HCT116 (cell line): ENCODE measurements around the gene CLDN10. TPM values are rescaled to one million over a fixed set of nuclear protein-coding genes. Genes with fewer than 3 reads are reported as not detected.

Experiments used
- ATAC-seq: fragments of 200-7000 bp; cut with Tn5 transposase; 2 replicates; pipeline ENCODE4 v1.9.1; 2020; ENCODE audit warnings: mild to moderate bottlenecking, moderate library complexity
- BruUV-seq: library from RNA; stranded (reverse); fragments of 400-500 nt; replicated peaks from 2 replicates; lab custom pipeline; 2021; lab: Mats Ljungman, UMichigan
- CTCF ChIA-PET: fragments of 300-600 bp; sonication (Branson Sonifier 250); formaldehyde crosslinking; loops from one replicate; lab custom pipeline; 2021; ENCODE audit warnings: antibody characterized with exemption; lab: Charles Lee
- POLR2A ChIA-PET: fragments of 300-600, 350-600 bp; sonication (Branson Sonifier 250); formaldehyde crosslinking; loops from one replicate; lab custom pipeline; 2021; ENCODE audit warnings: antibody characterized with exemption; lab: Charles Lee
- RAD21 ChIA-PET, 2 experiments: fragments of 300-600 bp; sonication (Branson Sonifier 250); formaldehyde crosslinking; loops; one replicate each; lab custom pipeline; 2023; ENCODE audit warnings: low total read pairs in 2 of 2; ENCODE audit not compliant: uncharacterized antibody in 2 of 2, unreplicated experiment in 2 of 2, low non-redundant PET in 1 of 2; lab: Charles Lee
- DNase-seq: peaks from one replicate; pipeline ENCODE4 v3.0.0-alpha.2; 2010; ENCODE audit warnings: low read depth, low spot score
- H2AFZ ChIP-seq: fragments of 200-600 bp; shearing (Covaris generic), sonication (generic); 2 replicates; pipeline ENCODE4 v1.6.1; 2017; ENCODE audit warnings: low read depth, mixed run types, mixed read lengths, antibody characterized with exemption, low read length; ENCODE audit not compliant: poor library complexity, severe bottlenecking
- H3K27ac ChIP-seq: 2 replicates; pipeline ENCODE4 v1.5.1; 2012; ENCODE audit warnings: low read depth, low read length
- H3K27me3 ChIP-seq: fragments of 200-600 bp; sonication (generic); 2 replicates; pipeline ENCODE4 v1.6.1; 2016; ENCODE audit warnings: mixed run types, low read length, mixed read lengths; ENCODE audit not compliant: insufficient read depth
- H3K36me3 ChIP-seq, 2 experiments: fragments of 200-500 bp in 1 of 2; fragments of 200-600 bp in 1 of 2; sonication (Bioruptor generic) in 1 of 2; sonication (generic) in 1 of 2; 2 replicates each; pipeline versions ENCODE4 v1.5.1 to v1.6.1; 2014 to 2016; ENCODE audit warnings: low read length in 2 of 2, inconsistent platforms in 1 of 2, mixed read lengths in 1 of 2, mixed run types in 1 of 2; ENCODE audit not compliant: insufficient read depth in 2 of 2, control insufficient read depth in 1 of 2
- H3K4me1 ChIP-seq, 2 experiments: fragments of 200-600 bp in 1 of 2; sonication (generic) in 1 of 2; 2 replicates each; pipeline versions ENCODE4 v1.5.1 to v1.6.1; 2012 to 2017; ENCODE audit warnings: low read length in 2 of 2, inconsistent platforms in 1 of 2, mild to moderate bottlenecking in 1 of 2, mixed read lengths in 1 of 2, mixed run types in 1 of 2, moderate library complexity in 1 of 2; ENCODE audit not compliant: insufficient read depth in 2 of 2, control insufficient read depth in 1 of 2
- H3K4me2 ChIP-seq: fragments of 200-600 bp; sonication (generic); 2 replicates; pipeline ENCODE4 v1.6.1; 2017; ENCODE audit warnings: mixed run types, low read length, mixed read lengths
- H3K4me3 ChIP-seq, 2 experiments: fragments of 200-600 bp in 1 of 2; sonication (generic) in 1 of 2; replicated peaks in 1 of 2; 2 replicates each; pipeline ENCODE4 v1.5.1; 2011 to 2016; ENCODE audit warnings: low read length in 2 of 2, control low read depth in 1 of 2, low read depth in 1 of 2, mild to moderate bottlenecking in 1 of 2, mixed read lengths in 1 of 2, mixed run types in 1 of 2
- H3K79me2 ChIP-seq: fragments of 200-600 bp; sonication (generic); 2 replicates; pipeline ENCODE4 v1.6.1; 2017; ENCODE audit warnings: mild to moderate bottlenecking, mixed run types, low read length, moderate library complexity, mixed read lengths; ENCODE audit not compliant: insufficient read depth
- H3K9ac ChIP-seq: fragments of 200-600 bp; sonication (generic); 2 replicates; pipeline ENCODE4 v1.6.1; 2016; ENCODE audit warnings: low read length, mixed read lengths
- H3K9me2 ChIP-seq: fragments of 200-600 bp; sonication (generic), shearing (Covaris generic); 2 replicates; pipeline ENCODE4 v1.6.1; 2017; ENCODE audit warnings: mixed run types, mild to moderate bottlenecking, moderate library complexity; ENCODE audit not compliant: insufficient read depth
- H3K9me3 ChIP-seq, 2 experiments: fragments of 200-500 bp in 1 of 2; fragments of 200-600 bp in 1 of 2; sonication (Bioruptor generic) in 1 of 2; sonication (generic) in 1 of 2; 2 replicates each; pipeline ENCODE4 v1.6.1; 2014 to 2017; ENCODE audit warnings: low read length in 2 of 2, mixed read lengths in 2 of 2, inconsistent platforms in 1 of 2, low read depth in 1 of 2, mild to moderate bottlenecking in 1 of 2, mixed run types in 1 of 2, moderate library complexity in 1 of 2; ENCODE audit not compliant: control insufficient read depth in 1 of 2, insufficient read depth in 1 of 2
- H4K20me1 ChIP-seq: fragments of 200-600 bp; sonication (generic), shearing (Covaris generic); 2 replicates; pipeline ENCODE4 v1.6.1; 2017; ENCODE audit warnings: mixed run types, mild to moderate bottlenecking, moderate library complexity; ENCODE audit not compliant: insufficient read depth
- CBX3 ChIP-seq: IDR thresholded peaks from 2 replicates; pipeline ENCODE4 v1.6.1; 2012; ENCODE audit warnings: low read depth
- CEBPB ChIP-seq: IDR thresholded peaks from 2 replicates; pipeline ENCODE4 v1.6.1; 2012; ENCODE audit warnings: low read depth
- ELF1 ChIP-seq: IDR thresholded peaks from 2 replicates; pipeline ENCODE4 v1.6.1; 2012; ENCODE audit warnings: low read depth, borderline replicate concordance
- EZH2 ChIP-seq: fragments of 200-600 bp; sonication (generic); IDR thresholded peaks from 2 replicates; pipeline ENCODE4 v1.6.1; 2017; ENCODE audit warnings: antibody characterized with exemption, mixed run types
- EZH2phosphoT487 ChIP-seq: fragments of 200-600 bp; IDR thresholded peaks from 2 replicates; pipeline ENCODE4 v1.6.1; 2018; ENCODE audit warnings: antibody characterized with exemption, borderline replicate concordance
- JUND ChIP-seq: IDR thresholded peaks from 2 replicates; pipeline ENCODE4 v1.6.1; 2012
- SP1 ChIP-seq: IDR thresholded peaks from 2 replicates; pipeline ENCODE4 v1.6.1; 2012; ENCODE audit warnings: low read depth
- SRF ChIP-seq: IDR thresholded peaks from 2 replicates; pipeline ENCODE4 v1.6.1; 2012; ENCODE audit warnings: low read depth
- TCF7L2 ChIP-seq: IDR thresholded peaks from 2 replicates; pipeline ENCODE4 v1.7.0; 2011; ENCODE audit warnings: borderline replicate concordance, inconsistent platforms; ENCODE audit not compliant: insufficient read depth, insufficient read length; ENCODE audit errors: extremely low read depth
- intact Hi-C: fragments of 100-400 bp; cut with micrococcal nuclease; formaldehyde crosslinking; loops from 2 replicates; pipeline ENCODE4 v1.10.0; 2022
- total RNA-seq: library from RNA; stranded (reverse); gene quantifications from one replicate; pipeline ENCODE4 v1.2.1, GENCODE V29; 2021; ENCODE audit not compliant: unreplicated experiment
- TF ChIP-seq, protein P1 (sequence below), 3 experiments: fragments of 200-600 bp in 1 of 3; sonication (generic) in 1 of 3; IDR thresholded peaks in 2 of 3; conservative IDR thresholded peaks in 1 of 3; 2 replicates each; pipeline ENCODE4 v1.5.1; 2012 to 2017; ENCODE audit warnings: low read depth in 2 of 3, low read length in 2 of 3, antibody characterized with exemption in 1 of 3, borderline replicate concordance in 1 of 3, control low read depth in 1 of 3, mild to moderate bottlenecking in 1 of 3, mixed read lengths in 1 of 3, mixed run types in 1 of 3, moderate library complexity in 1 of 3; ENCODE audit not compliant: insufficient read depth in 1 of 3
- TF ChIP-seq, protein P2 (sequence below): IDR thresholded peaks from 2 replicates; pipeline ENCODE4 v1.6.1; 2012; ENCODE audit warnings: low read depth
- TF ChIP-seq, protein P3 (sequence below): IDR thresholded peaks from 2 replicates; pipeline ENCODE4 v1.6.1; 2011; ENCODE audit warnings: mild to moderate bottlenecking, low read length, moderate library complexity; ENCODE audit not compliant: insufficient replicate concordance; ENCODE audit errors: extremely low read depth

The CLDN10 gene
- total RNA-seq, 1 experiment from 2014 or later = not detected

DNA sequence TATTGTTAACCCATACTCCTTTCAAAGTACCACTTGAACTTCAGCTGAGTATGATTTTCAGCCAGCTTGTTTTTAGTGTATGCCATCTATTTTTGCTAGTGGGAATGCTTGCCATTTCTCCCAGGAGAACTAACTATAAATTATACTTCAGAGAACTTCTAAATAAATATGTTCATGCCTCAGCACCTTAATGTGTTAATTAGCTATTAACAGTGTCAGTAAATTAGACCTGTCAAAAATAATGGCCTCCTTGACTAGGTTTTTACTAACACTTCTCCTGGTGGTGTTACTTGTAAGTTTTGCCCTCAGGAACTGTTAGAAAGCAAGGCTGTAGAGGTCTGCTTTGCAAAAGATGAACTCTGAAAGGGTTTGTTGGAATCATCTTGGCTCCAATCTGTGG lies 4.5 kb downstream of the CLDN10 start:
- RAD21 ChIA-PET = no interaction called here
- intact Hi-C loops = no loop called here
- CTCF ChIA-PET = interaction anchor here (0.8 to 1.8 kb wide), 3 partner anchors 16 to 63 kb away, joined by 4 to 8 read pairs (median 4); no protein-coding TSS in a partner anchor
- Histone ChIP-seq H2AFZ (no peak overlapping the region), H3K4me2 (no peak overlapping the region), H3K36me3 (no peaks in the 10 kb centered on the region), H4K20me1 (no peaks in the 10 kb centered on the region), H3K27me3 (0 out of 2 replicates have a peak, but pooled peaks cover 10% of the 10 kb centered on the region), H3K9ac (no peak overlapping the region), H3K9me3 (no peaks in the 10 kb centered on the region), H3K9me2 (no peaks in the 10 kb centered on the region), H3K79me2 (no peaks in the 10 kb centered on the region), H3K4me1 (no peaks in the 10 kb centered on the region), H3K4me3 (no peak overlapping the region), H3K27ac (no peak overlapping the region)
- BruUV-seq = no TSS peak
- ATAC-seq (no peak), DNase-seq (no peak)
- TF ChIP-seq ELF1 (no peak), CEBPB (no peak)
- TF ChIP-seq, protein P1, sequence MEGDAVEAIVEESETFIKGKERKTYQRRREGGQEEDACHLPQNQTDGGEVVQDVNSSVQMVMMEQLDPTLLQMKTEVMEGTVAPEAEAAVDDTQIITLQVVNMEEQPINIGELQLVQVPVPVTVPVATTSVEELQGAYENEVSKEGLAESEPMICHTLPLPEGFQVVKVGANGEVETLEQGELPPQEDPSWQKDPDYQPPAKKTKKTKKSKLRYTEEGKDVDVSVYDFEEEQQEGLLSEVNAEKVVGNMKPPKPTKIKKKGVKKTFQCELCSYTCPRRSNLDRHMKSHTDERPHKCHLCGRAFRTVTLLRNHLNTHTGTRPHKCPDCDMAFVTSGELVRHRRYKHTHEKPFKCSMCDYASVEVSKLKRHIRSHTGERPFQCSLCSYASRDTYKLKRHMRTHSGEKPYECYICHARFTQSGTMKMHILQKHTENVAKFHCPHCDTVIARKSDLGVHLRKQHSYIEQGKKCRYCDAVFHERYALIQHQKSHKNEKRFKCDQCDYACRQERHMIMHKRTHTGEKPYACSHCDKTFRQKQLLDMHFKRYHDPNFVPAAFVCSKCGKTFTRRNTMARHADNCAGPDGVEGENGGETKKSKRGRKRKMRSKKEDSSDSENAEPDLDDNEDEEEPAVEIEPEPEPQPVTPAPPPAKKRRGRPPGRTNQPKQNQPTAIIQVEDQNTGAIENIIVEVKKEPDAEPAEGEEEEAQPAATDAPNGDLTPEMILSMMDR (IDR thresholded peaks at IDR 0.05 in 2 of 3, conservative IDR thresholded peaks at IDR 0.05 in 1 of 3; ENCODE audit: borderline replicate concordance in 1 of 3, insufficient read depth in 1 of 3, low read depth in 2 of 3, low read length in 2 of 3) = no peak
- POLR2A ChIA-PET = no interaction called here

DNA sequence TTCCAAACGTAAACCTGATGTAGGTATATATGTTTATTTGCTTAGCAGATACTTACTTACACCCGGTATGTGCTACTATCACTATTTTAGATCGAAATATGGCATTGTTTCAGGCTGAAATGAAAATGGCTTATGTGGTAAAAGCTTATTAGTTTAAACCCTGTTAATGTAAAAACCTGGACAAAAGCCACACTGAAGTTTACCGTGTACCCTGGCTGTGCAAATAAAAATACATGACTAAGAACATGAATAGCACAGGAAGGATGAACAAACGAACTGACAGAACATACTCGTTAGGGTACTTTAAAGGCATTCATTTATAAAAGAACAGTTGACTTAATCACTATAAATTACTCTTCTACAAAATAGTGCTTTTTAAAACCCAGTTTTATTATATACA lies 6.6 kb downstream of the CLDN10 start:
- Histone ChIP-seq H3K27ac (no peak overlapping the region), H3K4me3 (no peak overlapping the region), H3K9ac (no peak overlapping the region), H3K9me2 (no peaks in the 10 kb centered on the region), H3K9me3 (no peaks in the 10 kb centered on the region), H3K27me3 (0 out of 2 replicates have a peak, but pooled peaks cover 10% of the 10 kb centered on the region), H2AFZ (no peak overlapping the region), H3K79me2 (no peaks in the 10 kb centered on the region), H3K4me1 (no peaks in the 10 kb centered on the region), H4K20me1 (no peaks in the 10 kb centered on the region), H3K36me3 (no peaks in the 10 kb centered on the region), H3K4me2 (no peak overlapping the region)
- no peak for TF ChIP-seq CBX3
- TF ChIP-seq SRF = no peak
- TF ChIP-seq EZH2 = no peak
- TF ChIP-seq EZH2phosphoT487 = no peak
- TF ChIP-seq, protein P2, sequence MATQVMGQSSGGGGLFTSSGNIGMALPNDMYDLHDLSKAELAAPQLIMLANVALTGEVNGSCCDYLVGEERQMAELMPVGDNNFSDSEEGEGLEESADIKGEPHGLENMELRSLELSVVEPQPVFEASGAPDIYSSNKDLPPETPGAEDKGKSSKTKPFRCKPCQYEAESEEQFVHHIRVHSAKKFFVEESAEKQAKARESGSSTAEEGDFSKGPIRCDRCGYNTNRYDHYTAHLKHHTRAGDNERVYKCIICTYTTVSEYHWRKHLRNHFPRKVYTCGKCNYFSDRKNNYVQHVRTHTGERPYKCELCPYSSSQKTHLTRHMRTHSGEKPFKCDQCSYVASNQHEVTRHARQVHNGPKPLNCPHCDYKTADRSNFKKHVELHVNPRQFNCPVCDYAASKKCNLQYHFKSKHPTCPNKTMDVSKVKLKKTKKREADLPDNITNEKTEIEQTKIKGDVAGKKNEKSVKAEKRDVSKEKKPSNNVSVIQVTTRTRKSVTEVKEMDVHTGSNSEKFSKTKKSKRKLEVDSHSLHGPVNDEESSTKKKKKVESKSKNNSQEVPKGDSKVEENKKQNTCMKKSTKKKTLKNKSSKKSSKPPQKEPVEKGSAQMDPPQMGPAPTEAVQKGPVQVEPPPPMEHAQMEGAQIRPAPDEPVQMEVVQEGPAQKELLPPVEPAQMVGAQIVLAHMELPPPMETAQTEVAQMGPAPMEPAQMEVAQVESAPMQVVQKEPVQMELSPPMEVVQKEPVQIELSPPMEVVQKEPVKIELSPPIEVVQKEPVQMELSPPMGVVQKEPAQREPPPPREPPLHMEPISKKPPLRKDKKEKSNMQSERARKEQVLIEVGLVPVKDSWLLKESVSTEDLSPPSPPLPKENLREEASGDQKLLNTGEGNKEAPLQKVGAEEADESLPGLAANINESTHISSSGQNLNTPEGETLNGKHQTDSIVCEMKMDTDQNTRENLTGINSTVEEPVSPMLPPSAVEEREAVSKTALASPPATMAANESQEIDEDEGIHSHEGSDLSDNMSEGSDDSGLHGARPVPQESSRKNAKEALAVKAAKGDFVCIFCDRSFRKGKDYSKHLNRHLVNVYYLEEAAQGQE = no peak
- TF ChIP-seq, protein P3, sequence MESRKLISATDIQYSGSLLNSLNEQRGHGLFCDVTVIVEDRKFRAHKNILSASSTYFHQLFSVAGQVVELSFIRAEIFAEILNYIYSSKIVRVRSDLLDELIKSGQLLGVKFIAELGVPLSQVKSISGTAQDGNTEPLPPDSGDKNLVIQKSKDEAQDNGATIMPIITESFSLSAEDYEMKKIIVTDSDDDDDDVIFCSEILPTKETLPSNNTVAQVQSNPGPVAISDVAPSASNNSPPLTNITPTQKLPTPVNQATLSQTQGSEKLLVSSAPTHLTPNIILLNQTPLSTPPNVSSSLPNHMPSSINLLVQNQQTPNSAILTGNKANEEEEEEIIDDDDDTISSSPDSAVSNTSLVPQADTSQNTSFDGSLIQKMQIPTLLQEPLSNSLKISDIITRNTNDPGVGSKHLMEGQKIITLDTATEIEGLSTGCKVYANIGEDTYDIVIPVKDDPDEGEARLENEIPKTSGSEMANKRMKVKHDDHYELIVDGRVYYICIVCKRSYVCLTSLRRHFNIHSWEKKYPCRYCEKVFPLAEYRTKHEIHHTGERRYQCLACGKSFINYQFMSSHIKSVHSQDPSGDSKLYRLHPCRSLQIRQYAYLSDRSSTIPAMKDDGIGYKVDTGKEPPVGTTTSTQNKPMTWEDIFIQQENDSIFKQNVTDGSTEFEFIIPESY = no peak
- no peak for TF ChIP-seq JUND
- no peak for TF ChIP-seq SP1
- no peak for TF ChIP-seq TCF7L2
- BruUV-seq = no TSS peak
- POLR2A ChIA-PET = no interaction called here
- CTCF ChIA-PET = no interaction called here
- ATAC-seq (no peak), DNase-seq (no peak)
- RAD21 ChIA-PET = no interaction called here
- intact Hi-C loops = no loop called here
